UCSD-AML1 (cell line): ENCODE data around the gene WAS.
"Not testable (repeated sequence)": the region's sequence is repeated elsewhere in the genome, so short reads cannot be mapped to it uniquely, and the experiment has no call there.

Source experiments
- DNase-seq: peaks from one replicate; lab custom pipeline; 2025; ENCODE audit not compliant: unreplicated experiment; lab: John Stamatoyannopoulos, UW

The WAS gene

DNA sequence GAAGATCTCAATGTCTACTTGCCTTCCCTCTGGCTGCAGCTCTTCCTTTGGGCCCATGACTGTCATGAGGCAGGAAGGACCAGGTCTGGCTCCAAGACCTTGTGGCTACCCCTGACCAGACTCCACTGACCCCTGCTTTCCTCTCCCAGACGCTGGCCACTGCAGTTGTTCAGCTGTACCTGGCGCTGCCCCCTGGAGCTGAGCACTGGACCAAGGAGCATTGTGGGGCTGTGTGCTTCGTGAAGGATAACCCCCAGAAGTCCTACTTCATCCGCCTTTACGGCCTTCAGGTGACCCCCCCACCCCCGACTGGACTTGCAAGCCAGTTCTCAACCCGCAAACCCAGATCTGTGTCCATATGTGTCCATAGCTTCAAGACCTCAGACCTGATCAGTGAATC, 535 bp downstream of the WAS start:
- no peak for DNase-seq

DNA sequence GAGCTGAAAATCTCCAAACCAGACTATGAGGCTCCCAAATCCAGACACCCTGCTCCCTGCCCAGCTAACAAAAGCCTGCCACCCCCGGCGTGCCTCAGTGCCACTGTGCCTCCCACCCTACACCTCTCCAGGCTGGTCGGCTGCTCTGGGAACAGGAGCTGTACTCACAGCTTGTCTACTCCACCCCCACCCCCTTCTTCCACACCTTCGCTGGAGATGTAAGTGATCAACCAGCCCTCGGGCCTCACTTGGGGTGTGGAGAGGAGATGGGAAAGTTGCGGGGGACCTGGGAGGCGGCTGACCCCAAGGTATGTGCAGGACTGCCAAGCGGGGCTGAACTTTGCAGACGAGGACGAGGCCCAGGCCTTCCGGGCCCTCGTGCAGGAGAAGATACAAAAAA, 1.8 kb downstream of the WAS start:
- DNase-seq = no peak

DNA sequence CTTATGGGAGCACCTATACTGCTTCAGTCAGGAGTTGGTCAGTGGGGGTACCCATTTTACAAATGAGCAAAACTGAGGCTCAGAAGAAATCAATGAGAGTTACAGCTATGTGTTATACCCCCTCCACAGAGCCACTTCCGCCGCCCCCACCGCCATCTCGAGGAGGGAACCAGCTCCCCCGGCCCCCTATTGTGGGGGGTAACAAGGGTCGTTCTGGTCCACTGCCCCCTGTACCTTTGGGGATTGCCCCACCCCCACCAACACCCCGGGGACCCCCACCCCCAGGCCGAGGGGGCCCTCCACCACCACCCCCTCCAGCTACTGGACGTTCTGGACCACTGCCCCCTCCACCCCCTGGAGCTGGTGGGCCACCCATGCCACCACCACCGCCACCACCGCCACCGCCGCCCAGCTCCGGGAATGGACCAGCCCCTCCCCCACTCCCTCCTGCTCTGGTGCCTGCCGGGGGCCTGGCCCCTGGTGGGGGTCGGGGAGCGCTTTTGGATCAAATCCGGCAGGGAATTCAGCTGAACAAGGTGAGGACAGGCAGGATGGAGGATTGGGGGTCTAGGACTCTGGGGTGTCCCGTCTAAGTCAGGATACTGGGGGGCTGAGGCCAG, 5.0 kb downstream of the WAS start:
- DNase-seq = no peak

DNA sequence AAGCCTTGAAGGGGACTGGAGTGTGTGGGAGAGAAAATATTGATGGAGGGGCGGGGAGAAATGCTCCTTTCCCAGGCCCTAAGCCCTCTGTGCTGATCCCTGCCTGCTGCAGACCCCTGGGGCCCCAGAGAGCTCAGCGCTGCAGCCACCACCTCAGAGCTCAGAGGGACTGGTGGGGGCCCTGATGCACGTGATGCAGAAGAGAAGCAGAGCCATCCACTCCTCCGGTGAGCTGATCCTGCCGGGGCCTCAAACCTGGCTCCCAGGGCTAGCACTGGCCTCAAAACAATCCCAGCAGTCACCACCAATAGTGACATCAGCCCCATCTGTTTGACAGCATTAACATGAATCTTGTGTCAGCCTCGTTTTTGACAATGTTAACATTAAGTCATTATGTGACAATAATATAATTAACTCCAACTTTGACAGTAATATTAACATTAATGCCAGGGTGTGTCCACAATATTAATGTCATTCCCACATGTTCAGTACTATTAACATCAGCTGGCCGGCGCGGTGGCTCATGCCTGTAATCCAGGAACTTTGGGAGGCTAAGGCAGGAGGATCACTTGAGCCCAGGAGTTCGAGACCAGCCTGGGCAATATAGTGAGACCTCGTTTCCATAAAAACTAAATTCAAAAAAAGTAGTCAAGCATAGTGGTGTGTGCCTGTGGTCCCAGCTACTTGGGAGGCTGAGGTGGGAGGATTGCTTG, 5.8 kb downstream of the WAS start:
- DNase-seq = no peak

DNA sequence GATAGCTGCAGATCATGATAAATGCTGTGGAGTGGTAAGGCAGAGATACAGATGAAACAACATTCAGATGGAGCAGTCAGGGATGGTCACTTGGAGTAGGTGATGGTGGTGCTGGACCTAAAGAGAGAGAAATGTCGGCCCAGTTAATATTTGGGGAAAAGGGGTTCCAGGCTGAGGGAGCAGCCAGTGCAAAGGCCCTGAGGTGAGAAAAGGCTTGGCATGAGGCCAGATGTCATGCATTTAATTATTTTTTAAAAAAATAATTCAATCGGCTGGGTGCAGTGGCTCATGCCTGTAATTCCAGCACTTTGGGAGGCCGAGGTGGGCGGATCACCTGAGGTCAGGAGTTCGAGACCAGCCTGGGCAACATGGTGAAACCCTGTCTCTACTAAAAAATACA, 8.1 kb downstream of the WAS start:
- DNase-seq = not testable (repeated sequence)

DNA sequence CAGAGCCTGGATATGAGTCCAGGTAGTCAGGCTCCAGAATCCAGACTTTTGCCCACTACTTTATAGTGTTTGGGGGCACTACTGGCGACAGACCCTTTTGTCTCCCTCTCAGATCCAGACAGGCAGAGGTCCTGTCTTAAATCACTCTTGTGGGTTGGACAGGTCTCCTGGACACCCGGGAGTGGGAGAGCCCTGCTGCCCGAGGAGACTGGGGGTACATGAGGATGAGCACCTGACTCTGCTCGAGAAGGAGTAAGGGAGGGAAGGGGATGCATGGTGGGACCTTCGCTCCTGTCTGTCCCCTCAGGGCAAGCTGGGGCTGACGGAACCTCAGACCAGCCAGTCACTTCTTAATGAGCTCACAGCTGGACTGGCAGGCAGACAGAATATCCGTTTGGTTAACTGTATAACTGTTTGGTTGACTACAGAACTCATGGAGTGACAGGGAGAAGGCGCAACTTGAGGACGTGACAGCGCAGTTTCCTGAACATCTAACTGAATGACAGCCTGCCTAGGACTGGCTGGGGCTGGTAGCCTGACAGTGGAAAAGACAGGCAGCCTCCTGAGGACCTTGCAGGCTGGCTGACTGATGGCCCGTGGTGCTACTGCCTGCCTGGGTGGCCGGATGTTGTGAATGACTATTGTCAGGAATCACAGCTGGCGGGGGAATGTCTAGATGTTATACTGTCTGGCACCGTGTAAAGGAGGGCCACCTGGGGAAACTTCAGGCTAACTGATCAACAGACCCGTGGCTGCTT, 11.4 kb downstream of the WAS start:
- no peak for DNase-seq

DNA sequence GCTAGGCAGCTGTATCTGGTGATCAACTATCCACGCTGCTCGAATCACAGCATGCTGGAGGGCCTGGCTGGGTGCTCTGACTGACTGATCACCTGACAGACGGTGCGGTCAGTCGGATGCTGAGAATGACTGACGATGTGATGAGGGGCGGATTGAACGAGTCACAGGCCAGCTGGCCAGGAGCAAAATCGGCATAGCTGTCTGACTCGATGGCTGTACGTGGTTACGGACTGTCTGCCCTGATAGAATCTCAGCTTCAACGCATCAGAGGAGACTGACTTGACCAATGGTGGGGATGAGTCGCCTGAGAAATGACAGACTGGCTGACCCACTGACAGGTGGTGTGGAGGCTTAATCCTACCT, 11.9 kb downstream of the WAS start:
- no peak for DNase-seq

DNA sequence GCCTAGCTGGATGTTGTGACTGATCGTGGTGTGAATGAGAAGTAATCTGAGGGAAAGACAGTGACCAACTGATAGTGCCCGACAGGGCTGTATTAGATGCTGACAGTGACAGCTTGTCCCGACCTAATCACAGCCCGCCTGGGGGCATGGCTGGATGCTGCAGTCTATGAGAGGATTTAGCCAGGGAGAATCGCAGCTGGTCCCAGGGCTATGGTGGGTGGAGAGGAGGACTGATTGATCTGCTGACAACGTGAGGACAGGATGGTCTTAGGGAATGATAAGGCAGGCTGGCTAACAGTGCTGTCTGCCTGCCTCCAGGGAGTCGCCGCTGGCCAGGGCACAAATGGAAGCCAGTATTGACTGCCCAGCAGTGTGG, 12.3 kb downstream of the WAS start:
- DNase-seq = no peak

DNA sequence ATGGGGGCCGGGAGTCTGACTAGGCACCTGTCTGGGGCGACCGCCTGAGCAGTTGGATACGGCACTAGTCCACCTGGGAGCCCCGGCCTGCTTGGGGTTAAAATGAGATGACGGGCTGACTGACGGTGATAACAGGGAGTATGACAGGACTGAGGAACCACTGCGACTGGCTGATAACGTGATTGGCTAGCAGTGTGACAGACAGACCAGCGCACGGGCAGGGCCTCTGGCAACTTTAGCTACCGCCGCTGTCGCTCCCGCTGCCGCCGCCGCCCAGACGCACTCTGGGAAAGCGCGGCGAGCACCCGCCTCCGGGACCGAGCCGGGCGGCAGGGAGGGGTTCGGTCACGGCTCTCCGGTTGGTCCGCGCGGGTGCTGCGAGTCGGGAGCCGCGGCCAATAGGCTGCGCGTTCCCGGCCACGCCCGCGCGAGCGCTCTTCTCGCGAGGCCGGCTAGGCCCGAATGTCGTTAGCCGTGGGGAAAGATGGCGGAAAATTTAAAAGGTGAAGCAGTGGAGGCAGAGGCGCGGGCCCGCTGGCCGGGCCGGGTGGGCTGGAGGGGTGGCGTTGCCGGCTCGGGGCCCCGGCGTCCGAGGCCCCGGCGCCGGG, 12.8 kb downstream of the WAS start, which contains the start of gene SUV39H1:
SUV39H1 (plus strand) TSS at position 434 of the 608 bp plus-strand sequence; CDS start at position 485, 51 bp downstream.
- DNase-seq = peak; percentile 85

DNA sequence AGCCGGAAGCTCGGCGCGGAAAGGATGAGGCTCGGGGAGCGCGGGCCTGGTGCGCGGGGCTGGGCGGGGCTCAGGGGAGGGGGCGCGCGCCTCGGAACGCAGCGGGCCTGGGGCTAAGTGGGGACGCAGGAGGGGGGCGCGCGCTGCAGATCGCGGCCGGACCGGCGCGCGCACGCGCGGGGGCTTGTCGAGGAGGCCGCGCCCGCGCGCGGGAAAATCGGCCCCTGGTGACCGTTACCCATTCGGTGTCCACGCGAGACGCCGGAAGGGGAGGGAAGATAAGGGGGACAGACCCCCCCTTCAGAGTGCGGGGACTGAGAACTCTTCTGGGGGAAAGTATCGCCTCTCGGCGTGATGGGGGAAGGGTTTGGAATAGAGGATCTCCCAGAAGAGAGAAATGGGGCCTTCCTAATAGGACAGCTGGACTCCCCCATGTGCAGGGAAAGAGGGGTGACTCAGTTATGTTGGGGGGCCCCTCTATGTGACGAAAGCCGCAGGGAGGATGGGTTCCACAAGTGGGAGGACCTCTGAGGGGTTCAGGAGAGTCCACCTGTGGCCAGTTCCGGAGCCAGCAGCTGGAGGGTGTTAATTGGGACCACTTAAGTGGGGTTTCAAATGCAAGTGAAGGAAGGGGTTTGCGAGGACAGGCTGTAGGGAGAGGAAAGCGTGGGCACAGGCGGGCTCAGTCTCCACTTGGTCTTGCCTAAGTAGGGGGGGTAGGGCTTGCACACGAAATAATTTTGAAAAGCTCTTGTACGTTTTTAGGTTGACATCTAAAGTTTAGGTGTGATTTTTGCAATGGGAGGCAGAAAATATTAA, 13.5 kb downstream of the WAS start:
- DNase-seq = peak; percentile 55

DNA sequence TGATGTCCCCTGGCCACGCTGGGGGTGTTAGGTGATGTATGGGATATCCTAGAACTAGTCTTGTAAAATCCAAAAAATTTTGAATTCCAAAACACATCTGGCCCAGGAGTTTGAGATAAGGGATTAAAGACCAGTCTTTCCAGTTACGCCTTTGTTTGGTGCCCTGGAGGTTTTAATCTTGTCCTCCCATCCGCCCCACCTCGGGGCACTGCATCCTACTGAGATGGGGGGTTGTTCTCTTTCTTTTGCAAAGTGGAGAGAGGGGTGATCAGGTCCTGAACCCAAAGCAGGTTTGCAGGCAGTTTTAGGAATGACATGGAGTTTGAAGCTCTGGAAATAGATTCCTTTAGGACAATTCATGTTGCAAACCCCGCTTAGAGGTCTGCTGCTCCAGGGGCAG, 14.7 kb downstream of the WAS start:
- DNase-seq = no peak

DNA sequence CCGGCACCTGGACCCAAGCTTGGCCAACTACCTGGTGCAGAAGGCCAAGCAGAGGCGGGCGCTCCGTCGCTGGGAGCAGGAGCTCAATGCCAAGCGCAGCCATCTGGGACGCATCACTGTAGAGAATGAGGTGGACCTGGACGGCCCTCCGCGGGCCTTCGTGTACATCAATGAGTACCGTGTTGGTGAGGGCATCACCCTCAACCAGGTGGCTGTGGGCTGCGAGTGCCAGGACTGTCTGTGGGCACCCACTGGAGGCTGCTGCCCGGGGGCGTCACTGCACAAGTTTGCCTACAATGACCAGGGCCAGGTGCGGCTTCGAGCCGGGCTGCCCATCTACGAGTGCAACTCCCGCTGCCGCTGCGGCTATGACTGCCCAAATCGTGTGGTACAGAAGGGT, 16.6 kb downstream of the WAS start:
- DNase-seq = no peak

DNA sequence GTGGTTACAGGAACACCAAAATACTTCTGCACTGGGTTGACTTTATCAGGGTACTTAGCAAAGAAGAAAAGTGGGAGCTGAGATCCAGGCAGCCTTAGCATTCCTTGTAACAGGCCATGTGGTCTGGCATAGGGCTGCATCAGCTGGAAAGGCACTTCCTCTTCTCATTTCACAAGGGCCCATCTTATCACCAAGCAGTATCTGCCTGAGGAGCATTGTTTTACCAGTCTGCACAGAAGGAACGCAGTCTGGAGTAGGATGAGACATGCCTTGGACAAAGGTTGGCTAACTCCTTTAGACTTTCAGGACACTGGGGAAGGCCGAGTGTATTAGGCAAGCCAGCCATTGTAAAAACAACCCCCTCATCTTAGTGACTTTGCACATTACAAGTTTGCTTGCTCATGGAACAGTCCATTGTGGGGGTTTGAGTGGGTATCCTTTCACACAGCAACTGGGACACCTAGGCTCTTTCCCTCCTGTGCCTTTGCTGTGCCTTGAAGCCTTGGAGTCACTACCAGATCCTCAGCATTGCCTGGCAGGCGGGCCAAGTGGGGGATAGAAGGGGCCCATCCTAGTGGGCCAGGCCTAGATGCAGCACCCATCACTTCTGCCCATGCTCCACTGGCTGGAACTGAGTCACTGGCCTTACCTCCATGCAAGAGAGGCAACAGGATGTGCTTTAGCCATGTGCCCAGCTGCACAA, 17.5 kb downstream of the WAS start:
- DNase-seq = no peak

DNA sequence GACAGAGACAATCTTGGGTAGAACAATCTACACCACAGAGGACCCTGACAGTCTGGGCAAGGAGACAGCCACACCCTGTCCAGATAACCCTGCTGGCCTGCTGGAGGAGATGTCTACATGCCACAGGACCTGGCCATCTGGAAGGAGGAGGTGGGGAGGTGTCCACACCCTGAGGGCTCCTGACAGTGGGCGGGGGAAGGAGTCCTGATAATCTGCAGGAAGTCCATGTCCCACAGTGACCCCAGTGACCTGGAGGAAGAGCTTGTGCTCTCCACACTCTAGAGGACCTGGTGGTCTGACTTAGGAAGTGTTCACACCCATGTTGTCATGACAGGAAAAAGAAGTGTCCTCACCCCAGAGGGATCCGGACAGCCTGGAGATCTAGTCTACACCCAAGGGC, 18.4 kb downstream of the WAS start:
- DNase-seq = no peak

DNA sequence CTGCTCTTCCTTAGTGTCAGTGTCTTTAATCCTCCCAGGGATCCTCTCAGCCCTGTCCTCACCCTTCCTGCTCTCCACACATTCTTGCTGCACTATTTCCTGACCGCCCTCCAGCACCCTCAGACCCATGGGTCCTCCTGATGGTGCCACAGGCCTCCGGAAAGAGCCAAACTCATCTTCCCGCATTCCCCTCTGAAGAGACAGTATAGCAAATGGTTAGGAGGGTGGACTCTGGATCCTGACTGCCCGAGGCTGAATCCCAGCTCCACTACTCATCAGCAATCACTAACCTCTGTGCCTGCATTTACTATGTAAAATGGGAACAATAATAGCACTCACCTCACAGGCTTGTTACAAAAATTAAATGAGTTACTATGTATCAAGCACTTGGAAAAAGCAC, 19.1 kb downstream of the WAS start:
- DNase-seq = no peak

DNA sequence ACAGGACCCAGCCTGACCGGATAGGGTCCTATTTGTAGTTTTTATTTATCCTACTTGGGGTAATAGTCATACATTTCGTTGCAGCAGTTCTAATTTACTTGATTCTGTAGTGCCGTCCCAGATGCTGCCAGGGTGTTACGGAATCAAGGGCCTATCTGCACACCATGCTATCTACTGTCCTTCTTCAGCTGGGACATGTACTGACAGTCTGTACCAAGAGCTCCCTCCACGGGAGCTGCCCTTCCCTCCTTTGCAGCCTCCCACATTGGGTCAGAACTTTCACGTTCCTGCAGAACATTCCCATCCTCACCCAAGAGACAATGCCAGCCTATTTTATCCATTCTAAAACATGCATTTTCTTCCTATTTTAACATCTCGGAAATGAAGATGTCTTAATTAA, 19.6 kb downstream of the WAS start:
- no peak for DNase-seq

DNA sequence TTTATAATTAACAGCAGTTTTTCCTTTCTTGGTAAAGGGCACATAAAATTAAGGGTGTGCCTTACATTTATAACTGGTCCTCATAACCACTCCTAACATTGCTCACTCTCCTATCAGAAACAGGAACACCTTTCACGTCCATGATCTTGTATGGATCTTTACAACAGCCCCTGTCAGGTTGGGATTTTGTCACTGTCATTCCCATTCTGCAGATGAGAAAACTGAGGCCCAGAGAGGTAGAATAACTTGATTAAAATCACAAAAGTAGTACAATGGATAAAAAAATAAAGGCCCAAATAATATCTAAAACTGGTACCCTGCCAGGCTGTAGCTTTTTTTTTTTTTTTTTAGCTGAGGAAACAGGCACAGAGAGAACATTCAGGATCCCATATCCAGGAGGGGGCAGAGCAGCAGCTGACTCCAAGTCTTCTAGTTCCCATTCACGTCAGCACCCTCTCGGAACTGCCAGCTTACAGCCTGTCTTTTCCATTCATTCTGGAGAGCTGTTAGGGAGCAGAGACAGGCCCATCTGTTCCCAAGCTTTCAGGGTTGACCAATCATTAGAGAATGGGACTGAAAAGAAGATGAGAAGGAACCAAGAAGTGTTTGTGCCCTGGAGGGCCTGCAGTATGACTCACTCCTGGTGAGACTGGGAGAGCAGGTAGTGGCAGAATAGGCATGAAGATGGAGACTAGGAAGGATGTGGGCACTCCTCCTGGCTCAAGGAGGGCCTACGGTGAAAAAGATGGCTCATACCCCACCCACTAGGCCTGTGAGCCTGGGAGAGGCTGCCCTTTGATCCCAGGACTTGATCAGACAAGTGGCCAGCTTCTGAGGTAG, 20.3 kb downstream of the WAS start:
- no peak for DNase-seq

DNA sequence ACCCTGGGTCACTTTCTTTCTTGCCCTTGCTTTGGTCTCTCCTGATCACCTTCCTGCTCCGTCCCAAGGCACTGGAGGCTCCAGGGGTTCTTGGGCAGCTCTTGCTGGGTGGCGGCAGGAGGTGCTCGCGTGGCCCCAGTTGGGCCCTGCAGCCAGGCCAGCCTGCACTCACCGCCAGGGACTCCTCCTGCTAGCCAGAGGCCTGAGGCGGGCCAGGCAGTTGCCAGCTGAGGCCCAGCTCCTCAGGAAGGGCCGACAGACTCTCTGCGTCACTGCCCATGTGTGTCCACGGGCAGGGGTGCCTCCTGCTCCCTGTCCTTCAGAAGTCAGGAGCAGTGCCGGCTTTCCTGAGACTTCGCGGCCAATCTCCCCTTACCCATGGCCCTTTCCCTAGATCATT, 22.3 kb downstream of the WAS start:
- no peak for DNase-seq

DNA sequence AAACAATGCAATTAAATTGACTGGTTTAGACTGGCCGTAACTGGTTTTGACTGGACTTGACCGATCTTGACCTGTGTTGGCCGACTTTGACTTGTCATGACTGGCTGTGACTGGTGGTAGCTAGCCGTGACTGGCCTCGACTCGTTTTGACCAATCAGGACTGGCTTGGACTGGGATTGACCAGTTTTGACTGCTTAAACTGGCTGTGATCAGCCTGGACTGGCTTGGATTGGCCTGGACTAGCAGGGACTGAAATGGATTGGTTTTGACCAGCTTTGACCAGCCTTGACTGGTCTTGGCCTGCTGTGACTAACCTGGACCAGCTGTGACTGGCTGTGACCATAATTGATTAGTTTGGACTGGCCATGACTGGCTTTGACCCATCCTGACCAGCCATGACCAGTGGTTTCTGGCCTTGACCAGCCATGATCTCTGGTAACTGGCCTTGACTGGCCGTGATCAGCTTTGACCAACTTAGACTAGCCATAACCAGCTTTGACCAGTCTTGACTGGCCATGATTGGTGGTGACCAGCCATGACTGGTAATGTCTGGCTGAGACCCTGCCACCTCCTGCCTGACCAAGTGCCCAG, 26.0 kb downstream of the WAS start:
- no peak for DNase-seq
